Fibroblast of lung (primary cell): ENCODE measurements around the gene COPG1. TPM values are rescaled to one million over a fixed set of nuclear protein-coding genes. Genes with fewer than 3 reads are reported as not detected.

Experiments
- DNase-seq, 2 donors: peaks; one replicate each; pipeline versions ENCODE4 v3.0.0 to v3.0.0-alpha.2; 2010; ENCODE audit warnings: low read depth in 2 of 2
- H2AFZ ChIP-seq: 2 replicates; pipeline ENCODE4 v1.5.1; 2012; ENCODE audit warnings: low read length, control low read depth, inconsistent platforms
- H3K27ac ChIP-seq: 2 replicates; pipeline ENCODE4 v1.5.1; 2011; ENCODE audit warnings: low read length, control low read depth; ENCODE audit not compliant: insufficient read depth
- H3K27me3 ChIP-seq: 2 replicates; pipeline ENCODE4 v1.5.1; 2011; ENCODE audit warnings: mild to moderate bottlenecking, low read length; ENCODE audit not compliant: control insufficient read depth, insufficient read depth
- H3K36me3 ChIP-seq: 2 replicates; pipeline ENCODE4 v1.5.1; 2011; ENCODE audit warnings: low read length; ENCODE audit not compliant: control insufficient read depth, insufficient read depth
- H3K4me1 ChIP-seq: 2 replicates; pipeline ENCODE4 v1.5.1; 2011; ENCODE audit warnings: low read length; ENCODE audit not compliant: control insufficient read depth, insufficient read depth; ENCODE audit errors: extremely low read depth
- H3K4me2 ChIP-seq: 2 replicates; pipeline ENCODE4 v1.5.1; 2011; ENCODE audit warnings: low read length, control low read depth; ENCODE audit not compliant: insufficient read depth; ENCODE audit errors: extremely low read depth
- H3K4me3 ChIP-seq, 4 experiments: fragments of 200-600 bp in 1 of 4; sonication (generic) in 1 of 4; replicated peaks in 1 of 4; 2 replicates each; pipeline ENCODE4 v1.5.1; 2011 to 2016; ENCODE audit warnings: low read length in 4 of 4, low read depth in 3 of 4, mild to moderate bottlenecking in 3 of 4, control low read depth in 2 of 4, inconsistent platforms in 1 of 4, mixed read lengths in 1 of 4; ENCODE audit not compliant: insufficient read depth in 1 of 4; ENCODE audit errors: control extremely low read depth in 1 of 4
- H3K79me2 ChIP-seq: 2 replicates; pipeline ENCODE4 v1.5.1; 2012; ENCODE audit warnings: mild to moderate bottlenecking, low read length, inconsistent platforms; ENCODE audit not compliant: control insufficient read depth, insufficient read depth
- H3K9ac ChIP-seq: 2 replicates; pipeline ENCODE4 v1.5.1; 2011; ENCODE audit warnings: mild to moderate bottlenecking, low read length, control low read depth; ENCODE audit not compliant: insufficient read depth
- H3K9me3 ChIP-seq: 2 replicates; pipeline ENCODE4 v1.5.1; 2012; ENCODE audit warnings: low read depth, low read length; ENCODE audit not compliant: control insufficient read depth, insufficient read depth
- H4K20me1 ChIP-seq: 2 replicates; pipeline ENCODE4 v1.5.1; 2011; ENCODE audit warnings: low read length; ENCODE audit not compliant: control insufficient read depth, insufficient read depth; ENCODE audit errors: extremely low read depth
- EZH2 ChIP-seq: IDR thresholded peaks from 2 replicates; pipeline ENCODE4 v1.5.1; 2012; ENCODE audit warnings: low read length, control low read depth, mild to moderate bottlenecking; ENCODE audit errors: missing control alignments
- polyA plus RNA-seq, 2 donors: library from polyadenylated mRNA; depleted of rRNA in 1 of 2; stranded (reverse) in 1 of 2; unstranded in 1 of 2; fragments of >200 nt; gene quantifications; 2 replicates each; pipeline ENCODE4 v1.2.1, GENCODE V29; 2011 to 2012; ENCODE audit warnings: missing spikeins in 1 of 2
- total RNA-seq: library from RNA; depleted of rRNA; stranded (reverse); fragments of >200 nt; gene quantifications from 2 replicates; pipeline ENCODE4 v1.2.1, GENCODE V29; 2014
- TF ChIP-seq, protein P1 (sequence below), 2 donors: IDR thresholded peaks in 1 of 2; conservative IDR thresholded peaks in 1 of 2; 1 replicate in 1 of 2; 2 replicates in 1 of 2; pipeline ENCODE4 v1.5.1; 2011 to 2012; ENCODE audit warnings: low read length in 2 of 2, control low read depth in 1 of 2, inconsistent platforms in 1 of 2, low read depth in 1 of 2, mild to moderate bottlenecking in 1 of 2

The COPG1 gene
- total and polyA plus RNA-seq, 2 donors (not counting 1 experiment from before 2014, with no cell fraction given): 257 to 306 TPM

DNA sequence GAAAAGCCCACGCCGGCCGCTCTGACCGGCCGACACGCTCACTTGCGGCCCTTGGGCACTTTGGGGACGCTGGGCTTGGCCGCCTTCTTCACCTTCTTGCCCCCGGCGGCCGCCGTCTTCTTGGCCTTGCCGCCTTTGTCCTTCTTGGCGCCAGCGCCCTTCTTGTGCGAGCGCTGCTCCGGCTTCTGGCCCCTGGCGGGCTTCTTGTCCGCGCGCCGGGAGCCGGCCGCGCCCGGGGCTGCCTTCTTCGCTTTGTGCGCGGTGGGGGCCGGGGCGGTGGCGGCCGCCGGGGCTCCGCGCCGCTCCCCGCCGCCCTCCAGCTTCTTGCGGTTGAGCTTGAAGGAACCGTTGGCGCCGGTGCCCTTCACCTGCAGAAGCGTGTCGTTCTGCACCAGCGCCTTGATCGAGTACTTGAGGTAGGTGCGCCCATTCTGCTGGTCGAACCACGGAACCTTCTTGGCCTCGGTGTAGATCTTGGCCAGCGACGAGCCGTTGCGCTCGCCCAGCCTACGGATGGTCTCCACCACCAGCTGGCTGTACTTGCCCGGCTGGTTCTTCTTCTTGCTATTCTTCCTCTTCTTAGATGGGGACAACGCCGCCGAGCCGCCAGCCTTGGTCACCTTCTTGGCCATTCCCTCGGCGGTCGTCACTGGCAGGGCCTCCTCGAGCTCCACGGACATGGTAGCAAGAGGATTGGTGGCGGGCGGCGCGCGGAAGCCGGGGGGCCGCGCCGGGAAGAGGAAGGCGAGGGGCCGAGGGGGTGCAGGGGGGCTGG, 66.0 kb downstream of the COPG1 start:
- Histone ChIP-seq H3K4me2 (peak overlapping the region; percentile 92), H2AFZ (no peak overlapping the region)
- DNase-seq: peak; percentile 23 to 36

DNA sequence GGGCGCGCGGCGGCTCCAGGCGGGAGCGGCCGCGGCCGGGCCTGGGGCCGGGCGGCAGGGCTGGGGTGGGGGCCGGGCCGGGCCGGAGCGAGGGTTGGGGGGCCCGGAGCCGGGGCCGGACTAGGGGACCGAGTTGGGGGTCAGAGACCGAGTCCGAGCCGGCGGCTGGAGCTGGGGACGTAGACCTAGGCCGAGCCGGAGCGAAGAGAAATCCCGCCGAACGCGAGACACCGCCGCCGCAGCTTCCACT, 66.5 kb downstream of the COPG1 start:
- Histone ChIP-seq H3K9ac (peak overlapping the region; percentile 85), H2AFZ (no peak overlapping the region), H3K27ac (peak overlapping the region; percentile 86), H3K27me3 (no peaks in the 10 kb centered on the region), H3K4me3 (peak overlapping the region; percentile 54 to 93 (median 81)), H3K4me2 (no peak overlapping the region), H3K79me2 (peaks cover 7% of the 10 kb centered on the region), H4K20me1 (no peaks in the 10 kb centered on the region), H3K4me1 (peaks cover 3% of the 10 kb centered on the region), H3K36me3 (no peaks in the 10 kb centered on the region), H3K9me3 (no peaks in the 10 kb centered on the region)
- no peak for DNase-seq
- TF ChIP-seq, protein P1, sequence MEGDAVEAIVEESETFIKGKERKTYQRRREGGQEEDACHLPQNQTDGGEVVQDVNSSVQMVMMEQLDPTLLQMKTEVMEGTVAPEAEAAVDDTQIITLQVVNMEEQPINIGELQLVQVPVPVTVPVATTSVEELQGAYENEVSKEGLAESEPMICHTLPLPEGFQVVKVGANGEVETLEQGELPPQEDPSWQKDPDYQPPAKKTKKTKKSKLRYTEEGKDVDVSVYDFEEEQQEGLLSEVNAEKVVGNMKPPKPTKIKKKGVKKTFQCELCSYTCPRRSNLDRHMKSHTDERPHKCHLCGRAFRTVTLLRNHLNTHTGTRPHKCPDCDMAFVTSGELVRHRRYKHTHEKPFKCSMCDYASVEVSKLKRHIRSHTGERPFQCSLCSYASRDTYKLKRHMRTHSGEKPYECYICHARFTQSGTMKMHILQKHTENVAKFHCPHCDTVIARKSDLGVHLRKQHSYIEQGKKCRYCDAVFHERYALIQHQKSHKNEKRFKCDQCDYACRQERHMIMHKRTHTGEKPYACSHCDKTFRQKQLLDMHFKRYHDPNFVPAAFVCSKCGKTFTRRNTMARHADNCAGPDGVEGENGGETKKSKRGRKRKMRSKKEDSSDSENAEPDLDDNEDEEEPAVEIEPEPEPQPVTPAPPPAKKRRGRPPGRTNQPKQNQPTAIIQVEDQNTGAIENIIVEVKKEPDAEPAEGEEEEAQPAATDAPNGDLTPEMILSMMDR (conservative IDR thresholded peaks at IDR 0.05 in 1 of 2, IDR thresholded peaks at IDR 0.05 in 1 of 2; ENCODE audit: low read depth in 1 of 2, low read length in 2 of 2): no peak
- TF ChIP-seq EZH2: no peak

More for the DNA sequence above, 66.0 kb downstream of the COPG1 start:
- H4K20me1 ChIP-seq: no peaks in the 10 kb centered on the region
- peaks cover 7% of the 10 kb centered on the region for H3K79me2 ChIP-seq
- H3K9me3 ChIP-seq: no peaks in the 10 kb centered on the region
- H3K27me3 ChIP-seq: no peaks in the 10 kb centered on the region
- peaks cover 3% of the 10 kb centered on the region for H3K4me1 ChIP-seq
- H3K36me3 ChIP-seq: no peaks in the 10 kb centered on the region
- peak overlapping the region; percentile 83 for H3K27ac ChIP-seq
- H3K9ac ChIP-seq: peak overlapping the region; percentile 89
- TF ChIP-seq, protein P1 (conservative IDR thresholded peaks at IDR 0.05 in 1 of 2, IDR thresholded peaks at IDR 0.05 in 1 of 2; ENCODE audit: low read depth in 1 of 2, low read length in 2 of 2): no peak
- TF ChIP-seq EZH2: no peak
- H3K4me3 ChIP-seq: peak overlapping the region; percentile 80 to 90 (median 86)

DNA sequence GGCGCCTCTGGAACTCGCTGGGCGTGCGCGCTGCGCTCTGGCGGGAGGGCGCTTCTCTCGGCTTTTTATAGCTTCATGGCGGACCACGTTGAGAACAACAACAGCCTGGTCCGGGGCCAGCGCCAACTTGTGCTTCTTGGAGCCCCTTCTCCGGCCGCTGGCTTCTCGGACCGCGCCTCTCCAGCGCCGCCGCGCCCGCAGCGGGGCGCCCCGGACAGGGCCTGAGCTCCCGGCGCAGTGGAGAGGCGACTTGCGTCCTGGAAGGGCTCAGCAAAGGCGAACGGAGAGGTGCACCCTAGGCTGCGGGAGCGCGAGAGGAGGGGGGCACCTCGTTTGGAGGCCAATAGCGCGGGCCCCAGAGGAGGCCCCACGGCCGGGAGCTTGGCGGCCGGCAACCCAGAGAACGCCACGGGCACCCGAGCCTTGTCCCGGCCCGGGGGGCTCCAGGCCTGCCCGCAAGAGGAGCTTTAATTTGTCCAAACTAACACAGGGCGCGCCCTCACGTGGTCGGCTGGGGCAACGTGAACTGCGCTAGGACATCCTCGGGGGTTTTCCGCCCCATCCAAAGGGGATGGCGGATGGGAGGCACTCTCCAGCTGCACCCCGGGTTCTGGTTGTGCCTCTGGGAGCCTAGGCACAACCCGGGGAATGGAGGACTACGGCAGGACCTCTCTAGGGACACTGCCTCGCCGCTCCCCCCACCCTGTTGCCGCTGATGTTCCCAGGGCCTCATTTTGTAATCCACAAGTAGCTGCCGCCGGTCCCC, 67.0 kb downstream of the COPG1 start:
- Histone ChIP-seq H3K27me3 (no peaks in the 10 kb centered on the region), H2AFZ (peak overlapping the region; percentile 89), H4K20me1 (no peaks in the 10 kb centered on the region), H3K4me1 (peaks cover 3% of the 10 kb centered on the region), H3K9me3 (no peaks in the 10 kb centered on the region), H3K4me3 (peak overlapping the region; percentile 54 to 93 (median 81)), H3K36me3 (no peaks in the 10 kb centered on the region), H3K4me2 (peak overlapping the region; percentile 72), H3K27ac (peak overlapping the region; percentile 86), H3K9ac (peak overlapping the region; percentile 85), H3K79me2 (peaks cover 7% of the 10 kb centered on the region)
- DNase-seq: peak; percentile 67 to 86
- TF ChIP-seq, protein P1 (conservative IDR thresholded peaks at IDR 0.05 in 1 of 2, IDR thresholded peaks at IDR 0.05 in 1 of 2; ENCODE audit: low read depth in 1 of 2, low read length in 2 of 2): peak; percentile 43 to 45
- no peak for TF ChIP-seq EZH2
